ENCODE data around the gene GLRX3.

GRCh38 chr10:130137090-130137448 is 878 bp downstream of the GLRX3 start:
- TF ChIP-seq UBTF (CRISPR knock-in tag; IDR thresholded peaks at IDR 0.05) (no peak), ZKSCAN1 (IDR thresholded peaks at IDR 0.05; ENCODE audit: low read length) (no peak), RBAK (CRISPR knock-in tag; IDR thresholded peaks at IDR 0.05) (no peak), GATAD1 (CRISPR knock-in tag; IDR thresholded peaks at IDR 0.05) (no peak), JUN (CRISPR knock-in tag; IDR thresholded peaks at IDR 0.05) (no peak), RBFOX2 (IDR thresholded peaks at IDR 0.05; ENCODE audit: low read depth, low read length) (no peak), KLF12 (CRISPR knock-in tag; IDR thresholded peaks at IDR 0.05; ENCODE audit: borderline replicate concordance) (no peak), MXD4 (CRISPR knock-in tag; IDR thresholded peaks at IDR 0.05) (peak; percentile 41; the same call in 1 of the 2 replicates), TCF7L2 (IDR thresholded peaks at IDR 0.05; ENCODE audit: low read depth, low read length) (no peak), POLR2A (IDR thresholded peaks at IDR 0.05; ENCODE audit: insufficient read depth in 1 of 2, low read depth in 2 of 2, low read length in 2 of 2) (0 out of 4 replicates have a peak, but pooled peaks of 1 of the 2 experiments have one; percentile 19), SCMH1 (CRISPR knock-in tag; IDR thresholded peaks at IDR 0.05; ENCODE audit: borderline replicate concordance) (no peak), ZNF678 (CRISPR knock-in tag; IDR thresholded peaks at IDR 0.05) (no peak), CTCF (CRISPR knock-in tag; IDR thresholded peaks at IDR 0.05) (no peak)

Data from HepG2 (cell line).